GM12801 (cell line): Measurements from ENCODE around the gene GAMT.

Source experiments
- TF ChIP-seq, protein P1 (sequence below): IDR thresholded peaks from one replicate; pipeline ENCODE4 v1.5.1; 2011; ENCODE audit warnings: control low read depth; ENCODE audit not compliant: insufficient read length; ENCODE audit errors: extremely low read depth

GAMT gene

GRCh38 chr19:1370579-1371361, 30.6 kb downstream of the GAMT start:
- TF ChIP-seq, protein P1, sequence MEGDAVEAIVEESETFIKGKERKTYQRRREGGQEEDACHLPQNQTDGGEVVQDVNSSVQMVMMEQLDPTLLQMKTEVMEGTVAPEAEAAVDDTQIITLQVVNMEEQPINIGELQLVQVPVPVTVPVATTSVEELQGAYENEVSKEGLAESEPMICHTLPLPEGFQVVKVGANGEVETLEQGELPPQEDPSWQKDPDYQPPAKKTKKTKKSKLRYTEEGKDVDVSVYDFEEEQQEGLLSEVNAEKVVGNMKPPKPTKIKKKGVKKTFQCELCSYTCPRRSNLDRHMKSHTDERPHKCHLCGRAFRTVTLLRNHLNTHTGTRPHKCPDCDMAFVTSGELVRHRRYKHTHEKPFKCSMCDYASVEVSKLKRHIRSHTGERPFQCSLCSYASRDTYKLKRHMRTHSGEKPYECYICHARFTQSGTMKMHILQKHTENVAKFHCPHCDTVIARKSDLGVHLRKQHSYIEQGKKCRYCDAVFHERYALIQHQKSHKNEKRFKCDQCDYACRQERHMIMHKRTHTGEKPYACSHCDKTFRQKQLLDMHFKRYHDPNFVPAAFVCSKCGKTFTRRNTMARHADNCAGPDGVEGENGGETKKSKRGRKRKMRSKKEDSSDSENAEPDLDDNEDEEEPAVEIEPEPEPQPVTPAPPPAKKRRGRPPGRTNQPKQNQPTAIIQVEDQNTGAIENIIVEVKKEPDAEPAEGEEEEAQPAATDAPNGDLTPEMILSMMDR, result no peak

GRCh38 chr19:1369214-1369805, 32.0 kb downstream of the GAMT start:
- TF ChIP-seq, protein P1, result no peak

DNA sequence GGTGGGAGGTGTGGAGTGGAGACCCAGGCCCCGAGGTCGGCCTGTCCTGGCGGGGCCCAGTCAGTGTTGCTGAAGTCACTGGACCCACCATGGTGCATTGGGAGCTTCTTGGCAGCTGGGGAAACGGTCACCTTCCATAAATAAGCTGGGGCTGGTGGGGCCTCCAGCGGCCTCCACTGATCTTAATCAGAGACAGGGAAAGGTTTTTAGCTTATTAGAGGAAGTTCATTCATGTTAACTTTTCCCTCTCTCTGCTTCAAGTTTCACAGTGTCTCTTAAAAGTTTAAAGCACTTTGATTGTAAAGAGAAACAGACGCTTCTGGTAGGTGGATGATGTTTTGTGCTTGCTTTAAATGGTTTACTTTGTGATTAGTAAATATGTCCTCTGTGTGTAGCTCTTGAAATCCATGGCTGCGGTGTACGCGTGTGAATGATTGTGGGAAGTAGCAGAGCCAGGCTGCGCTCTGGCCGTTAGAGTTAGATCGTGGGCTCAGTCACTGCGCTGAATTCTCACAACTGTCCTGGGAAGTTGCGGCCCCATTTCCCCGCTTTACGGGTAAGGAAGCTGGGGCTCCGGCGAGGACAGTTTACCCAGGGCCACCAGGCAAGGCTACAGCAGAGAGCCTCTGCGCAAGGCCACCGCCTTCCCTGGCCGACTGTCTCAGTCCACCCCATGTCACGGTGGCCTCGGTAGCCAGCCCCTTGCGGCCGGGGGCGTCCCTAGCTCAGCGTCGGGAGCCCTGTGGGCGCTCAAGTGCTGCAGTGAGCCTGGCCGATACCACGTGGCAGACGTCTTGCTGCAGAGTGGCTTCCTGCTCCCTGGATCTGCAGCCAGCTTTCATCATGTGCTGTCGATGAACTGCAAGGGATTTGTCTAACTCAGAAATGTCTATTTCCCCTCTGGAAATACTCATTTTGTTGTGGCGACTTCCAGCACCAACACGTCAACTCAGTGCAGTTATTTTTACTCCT, 34.2 kb downstream of the GAMT start:
- TF ChIP-seq, protein P1, result no peak

DNA sequence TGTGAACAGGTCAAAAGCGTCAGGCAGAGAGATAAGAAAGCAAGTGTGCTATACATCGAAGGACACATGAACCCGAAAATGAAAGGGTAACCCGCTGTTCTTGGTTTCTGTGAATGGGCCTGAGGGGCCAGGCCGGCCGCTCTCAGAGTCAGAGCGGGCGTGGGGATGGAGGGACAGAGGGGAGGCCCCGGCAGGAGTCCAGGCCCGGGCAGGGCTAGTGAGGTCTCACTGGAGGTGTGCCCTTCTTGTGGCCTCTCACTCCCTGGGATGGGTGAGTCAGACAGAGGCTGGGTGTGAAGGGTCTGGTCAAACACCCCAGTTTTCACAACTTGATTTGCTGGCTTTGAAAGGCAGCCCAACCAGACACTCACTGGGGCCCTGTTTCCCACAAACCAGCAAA, 35.0 kb downstream of the GAMT start:
- TF ChIP-seq, protein P1, result no peak

- TF ChIP-seq, protein P1, result no peak
Measured at GRCh38 chr19:1365319-1366269, 35.7 kb downstream of the GAMT start.

DNA sequence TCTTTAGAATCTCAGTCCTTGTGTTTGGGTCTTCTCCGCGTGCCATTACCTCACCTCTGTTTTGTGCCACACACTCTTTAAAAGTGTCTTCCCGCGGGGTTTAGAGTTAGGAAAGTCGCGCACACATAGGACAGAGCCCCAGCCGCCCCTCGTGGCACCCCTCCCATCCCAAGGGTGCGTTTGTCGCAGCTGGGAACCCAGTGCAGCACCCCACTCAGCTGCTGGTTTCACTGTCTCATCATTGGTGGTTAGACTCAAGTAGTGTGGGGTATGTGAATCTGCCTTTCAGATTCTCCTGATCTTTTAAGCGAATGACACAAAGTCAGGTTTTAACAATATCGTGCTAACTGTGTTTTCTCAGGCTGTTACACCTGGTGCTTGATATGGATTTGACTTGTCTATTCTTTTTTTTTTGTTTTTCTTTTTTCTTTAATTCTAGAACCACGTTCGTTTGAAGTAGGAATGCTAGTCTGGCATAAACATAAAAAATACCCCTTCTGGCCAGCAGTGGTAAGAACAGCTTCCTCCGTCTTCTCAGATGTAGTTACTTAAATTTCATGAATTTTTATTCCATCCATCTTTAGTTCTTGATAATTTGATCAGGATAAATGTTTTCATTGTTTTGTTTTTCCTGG, 37.2 kb downstream of the GAMT start:
- TF ChIP-seq, protein P1, result no peak
